ENCODE measurements around the gene RAN. TPM values are rescaled to one million over a fixed set of nuclear protein-coding genes. Genes with fewer than 3 reads are reported as not detected.
"Not testable (repeated sequence)": the region's sequence is repeated elsewhere in the genome, so short reads cannot be mapped to it uniquely, and the experiment has no call there.

The RAN gene
- total and polyA plus RNA-seq, 5 donors from 2014 or later, result 298 to 837 (median 688) TPM

DNA sequence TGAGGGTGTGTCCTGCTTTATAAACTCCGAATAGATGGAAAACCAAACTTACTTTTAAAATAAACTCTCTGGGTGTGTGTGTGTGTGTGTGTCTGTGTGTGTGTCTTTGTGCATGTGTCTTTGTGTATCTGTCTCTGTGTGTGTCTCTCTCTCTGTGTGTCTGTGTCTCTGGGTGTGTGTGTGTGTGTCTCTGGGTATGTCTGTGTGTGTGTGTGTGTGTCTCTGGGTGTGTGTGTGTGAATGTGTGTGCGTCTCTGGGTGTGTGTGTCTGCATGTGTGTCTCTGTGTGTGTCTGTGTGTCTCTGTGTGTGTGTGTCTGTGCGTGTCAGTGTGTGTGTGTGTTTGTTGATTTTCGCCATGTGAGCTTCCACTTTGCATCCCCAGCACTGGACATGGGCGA is 9.2 kb downstream of the RAN start:
- peak overlapping the region in 2 of 3 donors; percentile 39 to 82 for H3K27ac Mint-ChIP-seq
- ATAC-seq (ENCODE audit: low read depth in 2 of 2) (no peak), DNase-seq (no peak)
- Histone ChIP-seq H3K4me3 (ENCODE audit: low read depth, low read length) (no peak overlapping the region), H3K4me1 (ENCODE audit: control insufficient read depth, insufficient read depth, low read length, poor library complexity, severe bottlenecking) (peaks cover 7% of the 10 kb centered on the region), H3K27me3 (ENCODE audit: control insufficient read depth, insufficient read depth, low read length) (no peaks in the 10 kb centered on the region), H3K36me3 (ENCODE audit: control insufficient read depth, insufficient read depth, low read length) (peaks cover 13% of the 10 kb centered on the region), H3K27ac (ENCODE audit: insufficient read depth, low read length, poor library complexity, severe bottlenecking) (no peak overlapping the region), H3K9me3 (ENCODE audit: control insufficient read depth in 2 of 2, low read length in 2 of 2) (no peaks in the 10 kb centered on the region)
- H3K27me3 Mint-ChIP-seq, result no peaks in the 10 kb centered on the region
- H3K4me3 Mint-ChIP-seq, result peak overlapping the region; percentile 14 to 74 (median 58)
- peaks cover 0 to 35% (median 16%) of the 10 kb centered on the region in 4 donors for H3K4me1 Mint-ChIP-seq
- peaks cover 7% of the 10 kb centered on the region for H3K36me3 Mint-ChIP-seq
- H3K9me3 Mint-ChIP-seq, result peaks cover 0 to 1% (median 0%) of the 10 kb centered on the region in 7 donors

DNA sequence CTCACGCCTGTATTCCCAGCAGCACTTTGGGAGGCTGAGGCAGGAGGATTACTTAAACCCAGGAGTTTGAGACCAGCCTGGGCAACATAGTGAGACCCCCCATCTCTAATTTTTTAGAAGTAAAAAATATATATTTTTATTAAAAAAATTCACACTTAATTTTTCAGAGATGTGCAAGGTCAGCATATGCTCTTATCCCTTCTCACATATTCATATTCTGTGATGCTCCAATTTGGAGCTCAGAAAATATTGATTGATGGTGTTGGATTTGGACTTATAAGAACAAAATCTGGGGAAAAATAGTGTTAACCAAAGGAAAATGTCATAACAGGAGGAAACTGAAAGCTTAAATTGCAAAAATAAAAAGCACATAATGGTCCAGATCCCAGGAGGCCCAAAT is 9.7 kb downstream of the RAN start:
- H3K4me1 Mint-ChIP-seq, result peaks cover 0 to 32% (median 15%) of the 10 kb centered on the region in 4 donors
- Histone ChIP-seq H3K27ac (ENCODE audit: insufficient read depth, low read length, poor library complexity, severe bottlenecking) (no peak overlapping the region), H3K36me3 (ENCODE audit: control insufficient read depth, insufficient read depth, low read length) (peaks cover 8% of the 10 kb centered on the region), H3K9me3 (ENCODE audit: control insufficient read depth in 2 of 2, low read length in 2 of 2) (no peaks in the 10 kb centered on the region), H3K27me3 (ENCODE audit: control insufficient read depth, insufficient read depth, low read length) (no peaks in the 10 kb centered on the region), H3K4me3 (ENCODE audit: low read depth, low read length) (no peak overlapping the region), H3K4me1 (ENCODE audit: control insufficient read depth, insufficient read depth, low read length, poor library complexity, severe bottlenecking) (peaks cover 7% of the 10 kb centered on the region)
- no peak for DNase-seq
- H3K36me3 Mint-ChIP-seq, result peaks cover 3% of the 10 kb centered on the region
- peaks cover 0 to 1% (median 0%) of the 10 kb centered on the region in 7 donors for H3K9me3 Mint-ChIP-seq
- H3K27me3 Mint-ChIP-seq, result no peaks in the 10 kb centered on the region
- no peak overlapping the region for H3K27ac Mint-ChIP-seq
- H3K4me3 Mint-ChIP-seq, result no peak overlapping the region
- no peak for ATAC-seq (ENCODE audit: low read depth in 2 of 2)

DNA sequence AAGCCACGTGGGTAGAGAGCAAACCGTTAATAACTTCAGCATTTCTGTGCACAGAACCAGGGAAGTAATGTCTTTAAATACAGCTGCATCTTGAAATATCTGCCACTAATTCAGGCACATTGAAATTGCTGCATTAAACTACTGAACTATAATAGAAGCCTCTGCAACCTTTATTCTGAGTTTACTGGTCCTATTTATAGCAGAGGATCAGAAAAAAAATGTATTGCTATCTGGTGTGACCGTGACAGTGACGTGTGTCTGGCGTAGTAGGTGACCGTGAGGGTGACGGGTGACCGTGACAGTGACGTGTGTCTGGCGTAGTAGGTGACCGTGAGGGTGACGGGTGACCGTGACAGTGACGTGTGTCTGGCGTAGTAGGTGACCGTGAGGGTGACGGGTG is 15.3 kb downstream of the RAN start:
- not testable (repeated sequence) for H3K9me3 Mint-ChIP-seq; H3K27me3 Mint-ChIP-seq; ATAC-seq (ENCODE audit: low read depth in 2 of 2); H3K36me3 ChIP-seq (ENCODE audit: control insufficient read depth, insufficient read depth, low read length); H3K4me1 Mint-ChIP-seq; H3K4me3 Mint-ChIP-seq; H3K9me3 ChIP-seq (ENCODE audit: control insufficient read depth in 2 of 2, low read length in 2 of 2); H3K4me3 ChIP-seq (ENCODE audit: low read depth, low read length); H3K27ac ChIP-seq (ENCODE audit: insufficient read depth, low read length, poor library complexity, severe bottlenecking); H3K27ac Mint-ChIP-seq; H3K36me3 Mint-ChIP-seq; H3K27me3 ChIP-seq (ENCODE audit: control insufficient read depth, insufficient read depth, low read length); DNase-seq; H3K4me1 ChIP-seq (ENCODE audit: control insufficient read depth, insufficient read depth, low read length, poor library complexity, severe bottlenecking)

DNA sequence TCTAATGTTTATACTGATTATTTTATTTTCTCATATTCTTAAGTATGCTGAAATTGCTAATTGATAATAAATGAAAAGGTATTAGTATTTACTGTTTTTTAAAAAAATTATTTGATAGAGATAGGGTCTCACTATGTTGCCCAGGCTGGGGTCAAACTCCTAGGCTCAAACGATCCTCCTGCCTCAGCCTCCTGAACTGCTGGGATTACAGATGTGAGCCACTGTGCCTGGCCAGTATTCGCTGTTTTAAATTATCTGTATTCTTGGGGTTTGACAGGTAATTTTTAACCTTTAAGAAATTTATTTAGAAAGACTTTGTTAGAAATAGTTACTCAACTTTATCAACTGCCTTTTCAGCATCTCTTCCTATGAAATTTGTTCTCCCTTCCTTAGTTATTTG is 32.2 kb downstream of the RAN start:
- Mint-ChIP-seq H3K27me3 (peaks cover 8% of the 10 kb centered on the region), H3K4me3 (no peak overlapping the region)

DNA sequence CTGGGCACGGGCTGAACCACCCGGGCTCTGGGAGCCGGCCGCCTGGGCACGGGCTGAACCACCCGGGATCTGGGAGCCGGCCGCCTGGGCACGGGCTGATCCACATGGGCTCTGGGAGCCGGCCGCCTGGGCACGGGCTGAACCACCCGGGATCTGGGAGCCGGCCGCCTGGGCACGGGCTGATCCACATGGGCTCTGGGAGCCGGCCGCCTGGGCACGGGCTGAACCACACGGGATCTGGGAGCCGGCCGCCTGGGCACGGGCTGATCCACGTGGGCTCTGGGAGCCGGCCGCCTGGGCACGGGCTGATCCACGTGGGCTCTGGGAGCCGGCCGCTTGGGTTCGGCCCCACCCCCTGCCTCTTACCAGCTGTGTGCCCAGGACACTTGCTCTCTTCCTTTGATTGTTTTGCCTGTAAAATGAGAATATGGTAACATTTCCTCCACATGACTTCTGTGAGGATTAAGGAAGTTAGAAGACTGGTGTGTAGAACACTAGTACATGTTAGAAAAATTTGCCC is 33.1 kb downstream of the RAN start:
- not testable (repeated sequence) for H3K27me3 ChIP-seq (ENCODE audit: control insufficient read depth, insufficient read depth, low read length); H3K9me3 Mint-ChIP-seq; ATAC-seq (ENCODE audit: low read depth in 2 of 2); H3K4me3 ChIP-seq (ENCODE audit: low read depth, low read length); H3K27ac ChIP-seq (ENCODE audit: insufficient read depth, low read length, poor library complexity, severe bottlenecking); H3K4me1 ChIP-seq (ENCODE audit: control insufficient read depth, insufficient read depth, low read length, poor library complexity, severe bottlenecking); H3K9me3 ChIP-seq (ENCODE audit: control insufficient read depth in 2 of 2, low read length in 2 of 2); DNase-seq; H3K27ac Mint-ChIP-seq; H3K36me3 Mint-ChIP-seq; H3K4me3 Mint-ChIP-seq; H3K4me1 Mint-ChIP-seq; H3K36me3 ChIP-seq (ENCODE audit: control insufficient read depth, insufficient read depth, low read length)
- peaks cover 13% of the 10 kb centered on the region for H3K27me3 Mint-ChIP-seq

More for the DNA sequence above, 32.2 kb downstream of the RAN start:
- no peak overlapping the region for H3K27ac Mint-ChIP-seq
- Histone ChIP-seq H3K9me3 (ENCODE audit: control insufficient read depth in 2 of 2, low read length in 2 of 2) (no peaks in the 10 kb centered on the region), H3K27me3 (ENCODE audit: control insufficient read depth, insufficient read depth, low read length) (no peaks in the 10 kb centered on the region), H3K4me1 (ENCODE audit: control insufficient read depth, insufficient read depth, low read length, poor library complexity, severe bottlenecking) (no peaks in the 10 kb centered on the region), H3K36me3 (ENCODE audit: control insufficient read depth, insufficient read depth, low read length) (no peaks in the 10 kb centered on the region), H3K4me3 (ENCODE audit: low read depth, low read length) (no peak overlapping the region), H3K27ac (ENCODE audit: insufficient read depth, low read length, poor library complexity, severe bottlenecking) (no peak overlapping the region)
- no peaks in the 10 kb centered on the region for H3K36me3 Mint-ChIP-seq
- no peaks in the 10 kb centered on the region for H3K4me1 Mint-ChIP-seq
- no peak for DNase-seq
- no peak for ATAC-seq (ENCODE audit: low read depth in 2 of 2)
- H3K9me3 Mint-ChIP-seq, result peaks cover 0 to 5% (median 1%) of the 10 kb centered on the region in 7 donors

DNA sequence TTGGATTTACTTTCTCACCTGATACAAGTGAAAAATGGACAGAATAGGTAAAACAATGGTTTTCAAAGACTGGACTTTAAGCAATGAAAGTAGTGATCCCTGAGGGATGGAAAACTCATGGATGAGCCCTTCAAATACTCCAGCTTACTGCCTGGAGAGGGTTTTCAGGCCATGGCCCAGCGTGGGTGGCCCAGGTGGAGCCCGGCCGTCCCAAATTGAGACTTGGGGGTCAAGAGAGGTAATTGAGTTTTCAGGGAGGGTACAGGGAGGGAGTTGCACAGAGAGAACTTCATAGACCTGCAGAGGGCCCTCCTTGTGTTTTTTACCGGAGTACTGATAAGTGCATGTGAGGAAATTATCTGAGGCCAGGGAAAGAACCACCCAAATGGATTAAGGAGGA is 37.2 kb downstream of the RAN start:
- H3K36me3 ChIP-seq (ENCODE audit: control insufficient read depth, insufficient read depth, low read length), result no peaks in the 10 kb centered on the region
- peaks cover 0 to 19% of the 10 kb centered on the region in 2 experiments for H3K9me3 ChIP-seq (ENCODE audit: control insufficient read depth in 2 of 2, low read length in 2 of 2)
- Mint-ChIP-seq H3K9me3 (peaks cover 2 to 20% (median 9%) of the 10 kb centered on the region in 7 donors), H3K4me1 (no peaks in the 10 kb centered on the region), H3K27me3 (peaks cover 13% of the 10 kb centered on the region), H3K4me3 (peak overlapping the region in 1 of 4 donors; percentile 38), H3K27ac (no peak overlapping the region), H3K36me3 (peaks cover 4% of the 10 kb centered on the region)
- no peaks in the 10 kb centered on the region for H3K4me1 ChIP-seq (ENCODE audit: control insufficient read depth, insufficient read depth, low read length, poor library complexity, severe bottlenecking)
- ATAC-seq (ENCODE audit: low read depth in 2 of 2) (no peak), DNase-seq (no peak)
- no peak overlapping the region for H3K27ac ChIP-seq (ENCODE audit: insufficient read depth, low read length, poor library complexity, severe bottlenecking)
- no peaks in the 10 kb centered on the region for H3K27me3 ChIP-seq (ENCODE audit: control insufficient read depth, insufficient read depth, low read length)
- H3K4me3 ChIP-seq (ENCODE audit: low read depth, low read length), result no peak overlapping the region

DNA sequence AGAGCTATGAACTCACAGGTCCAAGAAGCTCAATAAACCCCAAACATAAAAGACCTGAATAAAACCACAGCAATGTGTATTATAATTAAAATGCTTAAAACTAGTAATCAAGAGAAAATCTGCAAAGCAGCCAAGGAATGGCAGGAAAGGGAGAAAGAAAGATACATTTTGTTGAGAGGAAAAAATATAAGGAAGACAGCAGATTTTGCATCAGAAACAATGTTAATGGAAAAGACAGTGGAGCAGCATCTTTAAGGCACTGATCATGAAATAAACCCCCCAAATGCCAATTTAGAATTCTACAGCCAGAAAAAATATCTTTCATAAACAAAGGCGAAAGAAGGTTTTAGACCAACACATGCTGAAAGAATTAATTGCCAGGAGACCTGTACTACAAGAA is 39.3 kb downstream of the RAN start:
- peaks cover 0 to 19% of the 10 kb centered on the region in 2 experiments for H3K9me3 ChIP-seq (ENCODE audit: control insufficient read depth in 2 of 2, low read length in 2 of 2)
- no peak overlapping the region for H3K27ac Mint-ChIP-seq
- no peak overlapping the region for H3K27ac ChIP-seq (ENCODE audit: insufficient read depth, low read length, poor library complexity, severe bottlenecking)
- H3K4me1 Mint-ChIP-seq, result peaks cover 0 to 2% (median 0%) of the 10 kb centered on the region in 4 donors
- ATAC-seq (ENCODE audit: low read depth in 2 of 2) (no peak), DNase-seq (no peak)
- H3K4me1 ChIP-seq (ENCODE audit: control insufficient read depth, insufficient read depth, low read length, poor library complexity, severe bottlenecking), result no peaks in the 10 kb centered on the region
- no peak overlapping the region for H3K4me3 ChIP-seq (ENCODE audit: low read depth, low read length)
- peaks cover 4% of the 10 kb centered on the region for H3K36me3 Mint-ChIP-seq
- no peaks in the 10 kb centered on the region for H3K27me3 ChIP-seq (ENCODE audit: control insufficient read depth, insufficient read depth, low read length)
- no peaks in the 10 kb centered on the region for H3K36me3 ChIP-seq (ENCODE audit: control insufficient read depth, insufficient read depth, low read length)
- peaks cover 2 to 20% (median 11%) of the 10 kb centered on the region in 7 donors for H3K9me3 Mint-ChIP-seq
- peaks cover 25% of the 10 kb centered on the region for H3K27me3 Mint-ChIP-seq
- H3K4me3 Mint-ChIP-seq, result no peak overlapping the region

DNA sequence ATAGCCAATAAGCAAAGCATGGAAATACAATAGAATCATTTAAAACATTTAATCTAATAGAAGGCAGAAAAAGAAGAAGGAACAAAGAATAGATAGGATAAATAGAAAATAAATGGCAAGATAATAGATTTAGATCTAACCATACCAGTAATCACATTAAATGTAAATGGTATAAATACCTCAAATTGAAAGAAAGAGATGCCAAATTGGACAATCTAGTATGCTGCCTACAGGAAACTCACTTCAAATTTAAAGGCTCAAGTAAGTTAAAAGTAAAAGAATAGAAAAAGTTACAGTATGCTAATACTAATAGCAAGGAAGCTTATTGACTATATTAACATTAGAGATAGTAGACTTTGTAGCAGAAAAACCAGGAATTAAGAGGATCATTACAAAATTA is 40.1 kb downstream of the RAN start:
- ATAC-seq (ENCODE audit: low read depth in 2 of 2) (no peak), DNase-seq (no peak)
- Histone ChIP-seq H3K27ac (ENCODE audit: insufficient read depth, low read length, poor library complexity, severe bottlenecking) (no peak overlapping the region), H3K4me1 (ENCODE audit: control insufficient read depth, insufficient read depth, low read length, poor library complexity, severe bottlenecking) (no peaks in the 10 kb centered on the region), H3K9me3 (ENCODE audit: control insufficient read depth in 2 of 2, low read length in 2 of 2) (peaks cover 0 to 19% of the 10 kb centered on the region in 2 experiments), H3K4me3 (ENCODE audit: low read depth, low read length) (no peak overlapping the region), H3K36me3 (ENCODE audit: control insufficient read depth, insufficient read depth, low read length) (no peaks in the 10 kb centered on the region), H3K27me3 (ENCODE audit: control insufficient read depth, insufficient read depth, low read length) (peaks cover 6% of the 10 kb centered on the region)
- H3K4me3 Mint-ChIP-seq, result no peak overlapping the region
- H3K9me3 Mint-ChIP-seq, result peaks cover 2 to 20% (median 11%) of the 10 kb centered on the region in 7 donors
- H3K4me1 Mint-ChIP-seq, result peaks cover 0 to 4% (median 0%) of the 10 kb centered on the region in 4 donors
- H3K36me3 Mint-ChIP-seq, result peaks cover 4% of the 10 kb centered on the region
- peaks cover 32% of the 10 kb centered on the region for H3K27me3 Mint-ChIP-seq
- H3K27ac Mint-ChIP-seq, result no peak overlapping the region

Measured in CD4-positive, CD25-positive, alpha-beta regulatory T cell (primary cell).